Psoas muscle (tissue), 8 donors: Measurements from ENCODE around the gene MYO3B. TPM values are rescaled to one million over a fixed set of nuclear protein-coding genes. Genes with fewer than 3 reads are reported as not detected.
"Not testable (repeated sequence)": the region's sequence is repeated elsewhere in the genome, so short reads cannot be mapped to it uniquely, and the experiment has no call there.

ENCODE experiments used
- ATAC-seq, 4 donors: fragments of 200-7000 bp; cut with Tn5 transposase; one replicate each; pipeline ENCODE4 v1.9.1; 2020; ENCODE audit warnings: moderate library complexity in 3 of 4, mild to moderate bottlenecking in 2 of 4
- DNase-seq, 2 donors: peaks; one replicate each; pipeline ENCODE4 v3.0.0-alpha.2; 2020
- H3K27ac ChIP-seq: fragments of 200-600 bp; one replicate; pipeline ENCODE4 v1.8.0; 2022
- H3K27me3 ChIP-seq, 3 donors: fragments of 200-600 bp in 1 of 3; one replicate each; pipeline versions ENCODE4 v1.6.1 to v1.8.0; 2013 to 2022; ENCODE audit warnings: low read length in 2 of 3, mild to moderate bottlenecking in 2 of 3, moderate library complexity in 1 of 3; ENCODE audit not compliant: insufficient read depth in 3 of 3
- H3K36me3 ChIP-seq, 2 donors: fragments of 200-600 bp in 1 of 2; one replicate each; pipeline versions ENCODE4 v1.6.1 to v1.8.0; 2013 to 2022; ENCODE audit warnings: low read depth in 1 of 2, mild to moderate bottlenecking in 1 of 2, moderate library complexity in 1 of 2; ENCODE audit not compliant: insufficient read depth in 1 of 2
- H3K4me1 ChIP-seq: fragments of 200-600 bp; one replicate; pipeline ENCODE4 v1.8.0; 2022
- H3K4me3 ChIP-seq: fragments of 200-600 bp; one replicate; pipeline ENCODE4 v1.8.0; 2022; ENCODE audit warnings: mild to moderate bottlenecking
- H3K9me3 ChIP-seq: fragments of 200-600 bp; one replicate; pipeline ENCODE4 v1.8.0; 2022
- CTCF ChIP-seq: fragments of 200-600 bp; IDR thresholded peaks from one replicate; pipeline ENCODE4 v1.8.0; 2022; ENCODE audit warnings: antibody characterized with exemption
- WGBS, 3 donors: extraction: QIAGEN DNeasy Blood & Tissue Kit; methylation state at CpG; one replicate each; pipeline versions ENCODE4 v1.1.6 to v1.1.7; 2013; 5-methylcytosine and 5-hydroxymethylcytosine counted together
- intact Hi-C, 2 donors: fragments of 100-400 bp; cut with DNase I; formaldehyde crosslinking; loops; one replicate each; pipeline versions ENCODE4 v1.11.0 to v1.14.2; 2022
- polyA plus RNA-seq, 3 donors: library from polyadenylated mRNA; stranded (reverse); fragments of 200-250 nt; gene quantifications; one replicate each; pipeline ENCODE4 v1.2.3, GENCODE V29; 2013
- total RNA-seq, 4 donors: library from RNA; stranded (reverse); fragmentation: NEBNext Ultra II Directional in 2 of 4; extraction: Animal tissue kit (Norgen Biotek cat#: 25700) in 2 of 4; gene quantifications; one replicate each; pipeline versions ENCODE4 v1.2.1 to v1.2.4, GENCODE V29; 2021 to 2023
- donor health status: healthy with polysubstance abuse.
- donor health status: DM: no; HTN: no; CAD: no; lungs with moderate emphysema.
- donor health status: Bipolar disorder and iron deficiency.
- donor health status: healthy.
- donor health status: DM: yes; HTN: yes; CAD: no.
- donor health status: DM: no; HTN: no; CAD: no.
- donor health status: DM: no; HTN: no; CAD: no.
- donor health status: DM: yes; HTN: yes; CAD: no.

MYO3B gene
- total and polyA plus RNA-seq, 7 donors: 0.04 to 0.32 TPM; not detected in 5

- no peak overlapping the region for H3K4me3 ChIP-seq
- no peaks in the 10 kb centered on the region for H3K36me3 ChIP-seq
- DNase-seq (no peak), ATAC-seq (no peak)
- H3K27me3 ChIP-seq: no peaks in the 10 kb centered on the region
- intact Hi-C loops: no loop called here
- no peak overlapping the region for H3K27ac ChIP-seq
- no peaks in the 10 kb centered on the region for H3K9me3 ChIP-seq
- WGBS, 3 donors: 65 to 89% (median 77%) methylated on average over 4 of the region's 4 CpGs
- no peak for TF ChIP-seq CTCF
- no peaks in the 10 kb centered on the region for H3K4me1 ChIP-seq
Observed at GRCh38 chr2:170535552-170535951, 357.6 kb downstream of the MYO3B start.

- WGBS, 3 donors: 96 to 98% (median 98%) methylated on average over 3 of the region's 3 CpGs
- no peak for TF ChIP-seq CTCF
- no peak for ATAC-seq
Observed at GRCh38 chr2:170544817-170545216, 366.9 kb downstream of the MYO3B start.

DNA sequence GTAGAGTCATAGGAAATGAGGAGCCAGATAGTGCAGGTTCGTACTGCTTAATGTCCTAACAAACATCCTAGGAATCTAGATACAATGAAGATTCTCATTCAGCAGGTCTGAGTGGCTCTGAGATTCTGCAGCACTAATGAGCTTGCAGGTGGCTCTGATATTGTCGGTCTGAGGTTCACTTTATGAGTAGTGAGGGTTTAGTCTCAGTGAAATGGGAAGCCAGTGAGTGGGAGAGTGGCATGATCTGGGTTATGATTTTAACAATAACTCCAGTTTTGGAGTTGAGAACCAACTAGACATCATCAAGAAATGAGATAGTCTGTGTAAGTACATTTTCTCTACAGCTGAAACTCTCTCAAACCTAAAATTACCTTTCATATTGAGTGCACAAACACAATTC, 370.4 kb downstream of the MYO3B start:
- Histone ChIP-seq H3K27ac (no peak overlapping the region), H3K27me3 (no peaks in the 10 kb centered on the region), H3K36me3 (no peaks in the 10 kb centered on the region), H3K9me3 (peaks cover 17% of the 10 kb centered on the region), H3K4me1 (no peaks in the 10 kb centered on the region), H3K4me3 (no peak overlapping the region)
- no peak for ATAC-seq
- 80 to 87% (median 83%) methylated on average over 2 of the region's 2 CpGs for WGBS, 3 donors
- no peak for TF ChIP-seq CTCF
- intact Hi-C loops: no loop called here
- no peak for DNase-seq

More at GRCh38 chr2:170544817-170545216, 366.9 kb downstream of the MYO3B start:
- no peak for DNase-seq
- no peak overlapping the region for H3K27ac ChIP-seq
- no peak overlapping the region for H3K4me3 ChIP-seq
- H3K36me3 ChIP-seq: no peaks in the 10 kb centered on the region
- H3K27me3 ChIP-seq: no peaks in the 10 kb centered on the region
- peaks cover 9% of the 10 kb centered on the region for H3K9me3 ChIP-seq
- H3K4me1 ChIP-seq: no peaks in the 10 kb centered on the region
- intact Hi-C loops: no loop called here

DNA sequence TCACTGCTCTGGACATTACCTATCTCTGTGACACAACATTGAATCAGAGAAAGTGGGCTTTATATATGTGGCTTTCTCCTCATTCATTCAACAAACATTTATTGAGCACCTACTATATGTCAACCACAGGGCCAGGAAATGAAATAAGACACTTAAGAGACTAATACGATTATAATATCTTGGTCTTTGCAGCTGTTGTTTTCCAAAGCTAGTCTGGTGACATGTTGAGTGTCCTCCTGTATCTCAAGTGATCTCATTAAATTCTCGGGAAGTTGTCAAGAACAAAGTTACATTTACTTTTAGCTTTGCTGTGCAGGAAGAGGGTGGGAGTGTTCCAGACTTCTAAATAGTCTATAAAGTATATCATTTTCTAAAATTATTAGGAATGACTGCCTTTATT, 372.6 kb downstream of the MYO3B start:
- Histone ChIP-seq H3K4me1 (no peaks in the 10 kb centered on the region), H3K36me3 (no peaks in the 10 kb centered on the region), H3K27me3 (no peaks in the 10 kb centered on the region), H3K9me3 (peaks cover 7% of the 10 kb centered on the region), H3K4me3 (no peak overlapping the region), H3K27ac (no peak overlapping the region)
- no peak for DNase-seq
- intact Hi-C loops: no loop called here
- no peak for TF ChIP-seq CTCF
- WGBS, 3 donors: 37 to 64% (median 38%) methylated on average over 2 of the region's 2 CpGs
- no peak for ATAC-seq

GRCh38 chr2:170551899-170552298, 374.0 kb downstream of the MYO3B start:
- H3K4me1 ChIP-seq, H3K9me3 ChIP-seq, H3K4me3 ChIP-seq, H3K36me3 ChIP-seq, H3K27me3 ChIP-seq, intact Hi-C loops, H3K27ac ChIP-seq, DNase-seq, ATAC-seq: not testable (repeated sequence)
